HEK293T (cell line): ENCODE data around the gene ISG20L2.

Experiments used
- BHLHE40 ChIP-seq: fragments of 450-650 bp; IDR thresholded peaks from 2 replicates; pipeline ENCODE4 v1.6.1; 2016; ENCODE audit warnings: mild to moderate bottlenecking, moderate library complexity, borderline replicate concordance
- ELF4 ChIP-seq: fragments of 450-650 bp; IDR thresholded peaks from 2 replicates; pipeline ENCODE4 v1.6.1; 2017; ENCODE audit warnings: antibody characterized with exemption
- FOXA1 ChIP-seq: fragments of 450-650 bp; IDR thresholded peaks from 2 replicates; pipeline ENCODE4 v1.6.1; 2016; ENCODE audit warnings: mild to moderate bottlenecking
- FOXK2 ChIP-seq: fragments of 450-650 bp; IDR thresholded peaks from 2 replicates; pipeline ENCODE4 v1.6.1; 2016; ENCODE audit warnings: mild to moderate bottlenecking
- FOXM1 ChIP-seq: fragments of 450-650 bp; IDR thresholded peaks from 2 replicates; pipeline ENCODE4 v1.6.1; 2017; ENCODE audit warnings: mild to moderate bottlenecking, borderline replicate concordance
- NFRKB ChIP-seq: fragments of 450-650 bp; IDR thresholded peaks from 2 replicates; pipeline ENCODE4 v1.6.1; 2016; ENCODE audit warnings: mild to moderate bottlenecking, moderate library complexity
- SP1 ChIP-seq: fragments of 450-650 bp; IDR thresholded peaks from 2 replicates; pipeline ENCODE4 v1.6.1; 2017
- SUZ12 ChIP-seq: fragments of 450-650 bp; IDR thresholded peaks from 2 replicates; pipeline ENCODE4 v1.6.1; 2016; ENCODE audit warnings: mild to moderate bottlenecking
- TARDBP ChIP-seq: fragments of 450-650 bp; IDR thresholded peaks from 2 replicates; pipeline ENCODE4 v1.6.1; 2016
- ZNF384 ChIP-seq: fragments of 450-650 bp; IDR thresholded peaks from 2 replicates; pipeline ENCODE4 v1.6.1; 2016
- TF ChIP-seq, protein P1 (sequence below): fragments of 450-650 bp; IDR thresholded peaks from 2 replicates; pipeline ENCODE4 v1.6.1; 2016

DNA sequence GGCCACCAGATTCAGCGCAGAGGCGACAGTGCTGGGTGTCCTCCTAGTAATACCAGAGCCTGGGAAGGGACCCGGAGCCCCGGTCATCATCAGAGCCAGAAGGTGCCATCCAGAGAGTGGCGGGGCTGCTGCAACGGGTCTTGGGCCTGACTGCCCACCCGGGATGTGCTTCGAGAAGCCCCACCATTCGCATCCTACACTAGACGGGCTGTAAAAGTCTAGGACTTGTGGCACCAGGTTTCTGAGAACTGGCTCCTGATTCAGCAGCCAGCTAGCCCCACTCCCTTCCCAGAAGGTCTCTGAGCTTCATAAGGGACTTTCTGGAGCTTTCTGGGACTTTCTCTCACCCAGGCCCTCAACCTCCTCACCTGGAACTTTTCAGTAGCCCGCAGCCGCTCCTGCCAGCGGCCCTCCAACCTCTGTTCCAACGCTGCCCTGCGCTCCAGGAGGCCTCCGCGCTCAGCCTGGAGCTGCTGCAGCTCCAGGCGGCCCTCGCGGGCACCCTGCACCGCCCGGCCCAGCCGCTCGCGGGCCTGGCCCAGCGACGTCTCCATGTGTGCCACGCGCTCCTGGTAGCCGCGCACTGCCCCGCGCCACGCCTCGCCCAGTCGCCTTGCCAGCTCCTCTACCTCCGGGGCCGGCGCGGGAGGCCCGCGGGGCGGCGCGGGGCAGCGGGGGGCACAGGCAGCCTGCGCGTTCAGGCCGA, 52.3 kb downstream of the ISG20L2 start:
- no peak for TF ChIP-seq FOXK2
- TF ChIP-seq SP1: no peak
- TF ChIP-seq FOXM1: no peak
- no peak for TF ChIP-seq TARDBP
- TF ChIP-seq BHLHE40: no peak
- no peak for TF ChIP-seq NFRKB
- TF ChIP-seq, protein P1, sequence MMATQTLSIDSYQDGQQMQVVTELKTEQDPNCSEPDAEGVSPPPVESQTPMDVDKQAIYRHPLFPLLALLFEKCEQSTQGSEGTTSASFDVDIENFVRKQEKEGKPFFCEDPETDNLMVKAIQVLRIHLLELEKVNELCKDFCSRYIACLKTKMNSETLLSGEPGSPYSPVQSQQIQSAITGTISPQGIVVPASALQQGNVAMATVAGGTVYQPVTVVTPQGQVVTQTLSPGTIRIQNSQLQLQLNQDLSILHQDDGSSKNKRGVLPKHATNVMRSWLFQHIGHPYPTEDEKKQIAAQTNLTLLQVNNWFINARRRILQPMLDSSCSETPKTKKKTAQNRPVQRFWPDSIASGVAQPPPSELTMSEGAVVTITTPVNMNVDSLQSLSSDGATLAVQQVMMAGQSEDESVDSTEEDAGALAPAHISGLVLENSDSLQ: no peak
- no peak for TF ChIP-seq SUZ12
- TF ChIP-seq FOXA1: no peak
- no peak for TF ChIP-seq ZNF384
- no peak for TF ChIP-seq ELF4
